ENCODE results near the gene S100B. TPM values are rescaled to one million over a fixed set of nuclear protein-coding genes. Genes with fewer than 3 reads are reported as not detected.

S100B gene
- total RNA-seq, 1 donor from 2014 or later: not detected

- Mint-ChIP-seq H3K9me3 (ENCODE audit: low read depth) (peaks cover 23% of the 10 kb centered on the region), H3K27me3 (ENCODE audit: low read depth) (no peaks in the 10 kb centered on the region), H3K36me3 (ENCODE audit: low read depth) (peaks cover 2% of the 10 kb centered on the region), H3K27ac (ENCODE audit: unreplicated experiment) (no peak overlapping the region), H3K4me3 (ENCODE audit: unreplicated experiment) (no peak overlapping the region), H3K4me1 (ENCODE audit: low read depth) (peaks cover 19% of the 10 kb centered on the region)
- DNase-seq (ENCODE audit: low spot score): no peak
- TF ChIP-seq, protein P1, sequence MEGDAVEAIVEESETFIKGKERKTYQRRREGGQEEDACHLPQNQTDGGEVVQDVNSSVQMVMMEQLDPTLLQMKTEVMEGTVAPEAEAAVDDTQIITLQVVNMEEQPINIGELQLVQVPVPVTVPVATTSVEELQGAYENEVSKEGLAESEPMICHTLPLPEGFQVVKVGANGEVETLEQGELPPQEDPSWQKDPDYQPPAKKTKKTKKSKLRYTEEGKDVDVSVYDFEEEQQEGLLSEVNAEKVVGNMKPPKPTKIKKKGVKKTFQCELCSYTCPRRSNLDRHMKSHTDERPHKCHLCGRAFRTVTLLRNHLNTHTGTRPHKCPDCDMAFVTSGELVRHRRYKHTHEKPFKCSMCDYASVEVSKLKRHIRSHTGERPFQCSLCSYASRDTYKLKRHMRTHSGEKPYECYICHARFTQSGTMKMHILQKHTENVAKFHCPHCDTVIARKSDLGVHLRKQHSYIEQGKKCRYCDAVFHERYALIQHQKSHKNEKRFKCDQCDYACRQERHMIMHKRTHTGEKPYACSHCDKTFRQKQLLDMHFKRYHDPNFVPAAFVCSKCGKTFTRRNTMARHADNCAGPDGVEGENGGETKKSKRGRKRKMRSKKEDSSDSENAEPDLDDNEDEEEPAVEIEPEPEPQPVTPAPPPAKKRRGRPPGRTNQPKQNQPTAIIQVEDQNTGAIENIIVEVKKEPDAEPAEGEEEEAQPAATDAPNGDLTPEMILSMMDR (IDR thresholded peaks at IDR 0.05): no peak
Observed at GRCh38 chr21:46616050-46616449, 11.2 kb upstream of the S100B start.

DNA sequence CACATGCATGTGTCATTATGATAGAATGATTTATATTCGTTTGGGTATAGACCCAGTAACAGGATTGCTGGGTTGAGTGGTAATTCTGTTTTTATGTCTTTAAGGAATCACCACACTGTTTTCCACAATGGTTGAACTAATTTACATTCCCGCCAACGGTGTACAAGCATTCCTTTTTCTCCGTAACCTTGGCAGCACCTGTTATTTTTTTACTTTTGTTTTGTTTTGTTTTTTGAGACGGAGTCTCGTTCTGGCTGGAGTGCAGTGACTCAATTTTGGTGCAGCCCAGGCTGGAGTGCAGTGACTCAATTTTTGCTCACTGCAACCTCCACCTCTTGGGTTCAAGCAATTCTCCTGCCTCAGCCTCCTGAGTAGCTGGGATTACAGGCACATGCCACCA lies 8.5 kb upstream of the S100B start:
- Mint-ChIP-seq H3K4me3 (ENCODE audit: unreplicated experiment) (no peak overlapping the region), H3K27ac (ENCODE audit: unreplicated experiment) (no peak overlapping the region), H3K9me3 (ENCODE audit: low read depth) (peaks cover 9% of the 10 kb centered on the region), H3K36me3 (ENCODE audit: low read depth) (no peaks in the 10 kb centered on the region), H3K4me1 (ENCODE audit: low read depth) (no peaks in the 10 kb centered on the region), H3K27me3 (ENCODE audit: low read depth) (no peaks in the 10 kb centered on the region)
- DNase-seq (ENCODE audit: low spot score): no peak
- TF ChIP-seq, protein P1 (IDR thresholded peaks at IDR 0.05): no peak

DNA sequence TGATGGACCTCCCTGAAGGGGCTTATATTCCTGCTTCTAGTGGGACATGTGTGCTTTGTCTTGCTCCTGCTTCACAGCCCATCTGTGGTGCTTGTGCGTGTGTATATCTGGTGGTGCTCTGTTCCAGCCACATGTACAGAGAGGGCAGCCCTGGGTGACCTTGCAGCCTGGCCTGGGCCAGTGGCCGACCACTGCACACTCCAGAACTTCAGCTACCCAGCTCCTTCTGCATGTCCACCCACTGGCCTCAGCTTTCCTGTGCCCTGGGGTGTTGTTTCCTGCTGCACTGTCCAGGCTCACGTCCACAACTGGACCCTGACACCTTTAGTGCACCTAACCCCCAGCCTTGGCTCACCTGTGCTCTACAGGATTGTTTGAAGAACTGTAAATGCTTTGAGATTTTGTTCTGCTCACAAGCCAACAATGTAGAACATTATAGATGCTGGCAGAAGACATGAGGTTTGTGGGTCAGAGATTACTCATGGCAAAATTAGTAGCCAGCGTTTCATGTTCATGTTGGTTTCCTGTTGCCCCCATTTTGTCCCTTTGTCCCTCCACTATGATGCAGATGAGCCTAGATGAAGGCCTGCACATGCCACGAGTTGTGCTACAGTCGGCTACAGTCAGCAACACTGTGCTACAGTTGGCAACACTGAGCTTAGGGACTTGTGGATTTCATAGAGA lies 5.3 kb upstream of the S100B start:
- H3K36me3 Mint-ChIP-seq (ENCODE audit: low read depth): no peaks in the 10 kb centered on the region
- no peak overlapping the region for H3K27ac Mint-ChIP-seq (ENCODE audit: unreplicated experiment)
- DNase-seq (ENCODE audit: low spot score): no peak
- H3K4me3 Mint-ChIP-seq (ENCODE audit: unreplicated experiment): no peak overlapping the region
- peaks cover 5% of the 10 kb centered on the region for H3K9me3 Mint-ChIP-seq (ENCODE audit: low read depth)
- no peaks in the 10 kb centered on the region for H3K27me3 Mint-ChIP-seq (ENCODE audit: low read depth)
- TF ChIP-seq, protein P1 (IDR thresholded peaks at IDR 0.05): no peak
- H3K4me1 Mint-ChIP-seq (ENCODE audit: low read depth): peaks cover under 1% of the 10 kb centered on the region

DNA sequence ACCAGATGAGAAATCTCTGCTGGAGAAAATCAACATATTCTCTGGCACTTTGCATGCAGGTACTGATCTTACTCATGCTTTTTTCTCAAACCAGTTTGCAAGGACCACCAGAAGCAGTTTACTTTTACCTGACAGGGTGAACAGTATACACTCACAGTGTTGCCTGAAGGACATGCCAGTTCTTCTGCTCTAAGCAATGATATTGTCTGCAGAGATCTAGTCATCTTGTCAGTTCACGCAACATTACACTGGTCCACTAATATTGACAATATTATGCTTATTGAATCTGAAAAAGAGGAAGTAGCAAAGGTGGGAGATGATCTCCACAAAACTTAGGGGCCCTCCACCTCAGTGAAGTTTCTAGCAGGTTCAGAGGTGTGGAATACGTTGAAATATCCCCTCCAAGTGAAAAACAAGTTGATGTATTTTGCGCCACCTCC lies 3.8 kb upstream of the S100B start:
- peaks cover 6% of the 10 kb centered on the region for H3K4me1 Mint-ChIP-seq (ENCODE audit: low read depth)
- no peak overlapping the region for H3K27ac Mint-ChIP-seq (ENCODE audit: unreplicated experiment)
- H3K27me3 Mint-ChIP-seq (ENCODE audit: low read depth): no peaks in the 10 kb centered on the region
- no peak overlapping the region for H3K4me3 Mint-ChIP-seq (ENCODE audit: unreplicated experiment)
- DNase-seq (ENCODE audit: low spot score): no peak
- H3K9me3 Mint-ChIP-seq (ENCODE audit: low read depth): peaks cover 2% of the 10 kb centered on the region
- TF ChIP-seq, protein P1 (IDR thresholded peaks at IDR 0.05): no peak
- H3K36me3 Mint-ChIP-seq (ENCODE audit: low read depth): no peaks in the 10 kb centered on the region

DNA sequence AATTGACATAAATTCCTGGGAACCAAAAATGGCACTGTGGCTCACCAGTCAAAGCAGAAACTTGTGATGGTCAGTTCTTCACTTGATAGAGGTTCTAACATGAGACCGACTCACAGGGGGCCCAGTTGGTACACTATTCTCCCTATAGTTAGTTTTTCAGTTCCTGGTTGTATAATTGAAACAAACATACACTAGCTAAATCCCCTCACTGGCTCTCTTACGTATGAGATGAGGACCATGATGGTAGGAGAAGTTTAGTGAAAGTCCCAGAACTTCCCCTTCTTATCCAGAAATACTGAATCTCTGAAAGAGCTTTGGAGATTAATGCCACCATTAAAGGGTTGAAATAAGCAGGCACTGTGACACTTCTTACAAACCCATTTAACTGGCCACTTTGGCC lies 2.8 kb upstream of the S100B start:
- H3K36me3 Mint-ChIP-seq (ENCODE audit: low read depth): no peaks in the 10 kb centered on the region
- peaks cover 14% of the 10 kb centered on the region for H3K4me1 Mint-ChIP-seq (ENCODE audit: low read depth)
- DNase-seq (ENCODE audit: low spot score): no peak
- H3K27me3 Mint-ChIP-seq (ENCODE audit: low read depth): no peaks in the 10 kb centered on the region
- peaks cover 2% of the 10 kb centered on the region for H3K9me3 Mint-ChIP-seq (ENCODE audit: low read depth)
- H3K4me3 Mint-ChIP-seq (ENCODE audit: unreplicated experiment): no peak overlapping the region
- no peak overlapping the region for H3K27ac Mint-ChIP-seq (ENCODE audit: unreplicated experiment)
- TF ChIP-seq, protein P1 (IDR thresholded peaks at IDR 0.05): no peak
